ENCODE results near the gene G3BP2. TPM values are rescaled to one million over a fixed set of nuclear protein-coding genes. Genes with fewer than 3 reads are reported as not detected.
"Not testable (repeated sequence)": the region's sequence is repeated elsewhere in the genome, so short reads cannot be mapped to it uniquely, and the experiment has no call there.

Gene G3BP2
- total RNA-seq, 1 donor from 2014 or later: 204 TPM

- Mint-ChIP-seq H3K27ac (ENCODE audit: unreplicated experiment) (peak overlapping the region; percentile 96), H3K4me3 (peak overlapping the region; percentile 99), H3K36me3 (ENCODE audit: low read depth) (no peaks in the 10 kb centered on the region), H3K27me3 (ENCODE audit: low read depth) (no peaks in the 10 kb centered on the region), H3K9me3 (no peaks in the 10 kb centered on the region), H3K4me1 (peaks cover 38% of the 10 kb centered on the region)
- no peak for TF ChIP-seq CTCF (conservative IDR thresholded peaks at IDR 0.05)
- DNase-seq (ENCODE audit: low read depth, low spot score): no peak
Observed at GRCh38 chr4:75673959-75674328, 733 bp upstream of the G3BP2 start.

DNA sequence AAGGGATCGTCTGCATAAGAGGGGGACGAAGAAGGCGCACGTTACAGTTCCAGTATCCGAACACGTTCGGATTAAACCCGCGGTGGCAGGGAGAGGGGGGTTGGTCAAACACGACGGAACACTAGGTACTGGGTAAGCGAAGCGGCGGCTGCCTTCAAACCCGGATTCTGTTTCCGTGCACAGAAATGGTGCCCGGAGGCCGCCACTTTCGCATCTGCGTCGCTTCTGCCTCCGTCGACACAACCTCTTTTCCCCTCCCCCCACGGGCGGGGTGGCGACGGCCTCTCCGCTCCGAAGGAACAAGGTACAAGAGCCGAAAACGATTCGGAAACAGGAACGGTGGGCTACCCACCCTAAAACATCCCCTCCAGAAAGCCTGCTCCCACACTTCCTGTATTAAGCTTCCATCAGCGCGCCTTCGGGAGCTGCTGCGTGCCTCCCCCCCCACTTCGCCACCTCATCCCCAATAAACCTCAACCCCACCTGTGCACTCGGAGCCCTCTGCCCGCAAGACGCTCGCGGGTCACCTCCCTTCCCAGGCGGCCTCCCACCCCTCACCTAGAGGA lies 667 bp downstream of the G3BP2 start:
- H3K36me3 Mint-ChIP-seq (ENCODE audit: low read depth): no peaks in the 10 kb centered on the region
- no peak for TF ChIP-seq CTCF (conservative IDR thresholded peaks at IDR 0.05)
- peak overlapping the region; percentile 99 for H3K4me3 Mint-ChIP-seq
- no peaks in the 10 kb centered on the region for H3K27me3 Mint-ChIP-seq (ENCODE audit: low read depth)
- H3K9me3 Mint-ChIP-seq: no peaks in the 10 kb centered on the region
- DNase-seq (ENCODE audit: low read depth, low spot score): peak; percentile 41
- H3K27ac Mint-ChIP-seq (ENCODE audit: unreplicated experiment): peak overlapping the region; percentile 96
- H3K4me1 Mint-ChIP-seq: peaks cover 48% of the 10 kb centered on the region

- H3K27ac Mint-ChIP-seq (ENCODE audit: unreplicated experiment): peak overlapping the region; percentile 96
- peaks cover 52% of the 10 kb centered on the region for H3K4me1 Mint-ChIP-seq
- H3K9me3 Mint-ChIP-seq: no peaks in the 10 kb centered on the region
- DNase-seq (ENCODE audit: low read depth, low spot score): no peak
- no peaks in the 10 kb centered on the region for H3K27me3 Mint-ChIP-seq (ENCODE audit: low read depth)
- H3K4me3 Mint-ChIP-seq: peak overlapping the region; percentile 99
- TF ChIP-seq CTCF (conservative IDR thresholded peaks at IDR 0.05): no peak
- no peaks in the 10 kb centered on the region for H3K36me3 Mint-ChIP-seq (ENCODE audit: low read depth)
Observed at GRCh38 chr4:75671802-75672421, 1.3 kb downstream of the G3BP2 start.

DNA sequence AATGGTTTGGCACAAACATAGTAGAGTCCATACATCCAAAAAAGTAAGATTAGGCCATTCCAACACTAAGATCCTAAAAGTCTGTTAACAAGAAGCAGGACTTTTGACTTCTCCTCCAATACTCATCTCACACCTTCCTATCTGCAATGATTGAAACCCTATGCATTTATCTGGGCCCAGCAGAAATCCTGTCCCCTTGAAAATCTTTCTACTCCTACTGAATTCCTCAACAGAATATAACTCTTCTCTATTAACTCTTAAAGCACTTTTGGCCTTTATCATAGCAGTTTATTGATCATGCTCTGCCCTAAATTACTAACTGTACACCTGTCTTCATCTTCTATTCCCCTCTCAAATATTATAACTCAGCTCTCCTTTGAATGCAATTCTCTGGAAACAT lies 4.6 kb downstream of the G3BP2 start:
- no peaks in the 10 kb centered on the region for H3K27me3 Mint-ChIP-seq (ENCODE audit: low read depth)
- no peak for TF ChIP-seq CTCF (conservative IDR thresholded peaks at IDR 0.05)
- peak overlapping the region; percentile 4 for H3K4me3 Mint-ChIP-seq
- H3K4me1 Mint-ChIP-seq: peaks cover 39% of the 10 kb centered on the region
- H3K36me3 Mint-ChIP-seq (ENCODE audit: low read depth): no peaks in the 10 kb centered on the region
- H3K27ac Mint-ChIP-seq (ENCODE audit: unreplicated experiment): no peak overlapping the region
- H3K9me3 Mint-ChIP-seq: no peaks in the 10 kb centered on the region
- DNase-seq (ENCODE audit: low read depth, low spot score): no peak

DNA sequence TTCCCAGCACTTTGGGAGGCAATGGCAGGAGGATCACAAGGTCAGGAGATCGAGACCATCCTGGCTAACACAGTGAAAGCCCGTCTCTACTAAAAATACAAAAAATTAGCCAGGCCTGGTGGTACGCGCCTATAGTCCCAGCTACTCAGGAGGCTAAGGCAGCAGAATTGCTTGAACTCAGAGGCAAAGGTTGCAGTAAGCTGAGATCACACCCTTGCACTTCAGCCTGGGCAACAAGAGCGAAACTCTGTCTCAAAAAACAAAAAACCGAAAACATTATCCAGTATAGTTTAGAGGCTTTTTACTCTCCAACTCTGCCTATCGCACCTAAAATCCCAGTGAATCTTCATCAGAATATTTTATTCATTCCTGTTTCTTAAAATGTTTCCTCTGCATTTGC lies 5.6 kb downstream of the G3BP2 start:
- not testable (repeated sequence) for H3K9me3 Mint-ChIP-seq; H3K36me3 Mint-ChIP-seq (ENCODE audit: low read depth); H3K27me3 Mint-ChIP-seq (ENCODE audit: low read depth); H3K27ac Mint-ChIP-seq (ENCODE audit: unreplicated experiment); DNase-seq (ENCODE audit: low read depth, low spot score)
- H3K4me3 Mint-ChIP-seq: peak overlapping the region; percentile 3
- peaks cover 41% of the 10 kb centered on the region for H3K4me1 Mint-ChIP-seq

- peaks cover 36% of the 10 kb centered on the region for H3K4me1 Mint-ChIP-seq
- no peak overlapping the region for H3K27ac Mint-ChIP-seq (ENCODE audit: unreplicated experiment)
- H3K36me3 Mint-ChIP-seq (ENCODE audit: low read depth): peaks cover 5% of the 10 kb centered on the region
- no peak for TF ChIP-seq CTCF (conservative IDR thresholded peaks at IDR 0.05)
- H3K4me3 Mint-ChIP-seq: no peak overlapping the region
- no peak for DNase-seq (ENCODE audit: low read depth, low spot score)
- no peaks in the 10 kb centered on the region for H3K27me3 Mint-ChIP-seq (ENCODE audit: low read depth)
- no peaks in the 10 kb centered on the region for H3K9me3 Mint-ChIP-seq
Observed at GRCh38 chr4:75666299-75666698, 6.9 kb downstream of the G3BP2 start.

DNA sequence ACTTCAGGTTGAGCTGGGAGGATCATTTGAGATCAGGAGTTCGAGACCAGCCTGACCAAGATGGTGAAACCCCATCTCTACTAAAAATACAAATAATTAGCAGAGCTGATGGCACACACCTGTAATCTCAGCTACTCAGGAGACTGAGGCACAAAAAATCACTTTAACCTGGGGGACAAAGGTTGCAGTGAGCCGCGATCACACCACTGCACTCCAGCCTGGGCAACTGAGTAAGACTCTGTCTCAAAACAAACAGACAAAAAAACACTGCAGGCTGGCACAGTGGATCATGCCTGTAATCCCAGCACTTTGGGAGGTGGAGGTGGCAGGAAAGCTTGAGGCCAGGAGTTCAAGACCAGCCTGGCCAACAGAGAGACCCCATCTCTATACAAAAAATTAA lies 8.6 kb downstream of the G3BP2 start:
- not testable (repeated sequence) for H3K4me3 Mint-ChIP-seq; DNase-seq (ENCODE audit: low read depth, low spot score); H3K27ac Mint-ChIP-seq (ENCODE audit: unreplicated experiment); H3K27me3 Mint-ChIP-seq (ENCODE audit: low read depth); H3K36me3 Mint-ChIP-seq (ENCODE audit: low read depth); H3K9me3 Mint-ChIP-seq
- peaks cover 27% of the 10 kb centered on the region for H3K4me1 Mint-ChIP-seq

Measured in neural crest cell (in vitro differentiated cells).